ENCODE data around the gene CTCFL.

Gene CTCFL

GRCh38 chr20:57537822-57538221 lies 12.9 kb upstream of the CTCFL start:
- in situ Hi-C loops (cut with MboI; ENCODE audit: low sequenced_read_pairs), result no loop called here

- in situ Hi-C loops (cut with MboI; ENCODE audit: low sequenced_read_pairs), result no loop called here
Observed at GRCh38 chr20:57536771-57537724, 12.1 kb upstream of the CTCFL start.

- in situ Hi-C loops (cut with MboI; ENCODE audit: low sequenced_read_pairs), result no loop called here
Observed at GRCh38 chr20:57536120-57536708, 11.3 kb upstream of the CTCFL start.

GRCh38 chr20:57535297-57535696 lies 10.4 kb upstream of the CTCFL start:
- in situ Hi-C loops (cut with MboI; ENCODE audit: low sequenced_read_pairs), result no loop called here

- in situ Hi-C loops (cut with MboI; ENCODE audit: low sequenced_read_pairs), result no loop called here
Observed at GRCh38 chr20:57532104-57532503, 7.2 kb upstream of the CTCFL start.

- in situ Hi-C loops (cut with MboI; ENCODE audit: low sequenced_read_pairs), result no loop called here
Observed at GRCh38 chr20:57530327-57530981, 5.5 kb upstream of the CTCFL start.

DNA sequence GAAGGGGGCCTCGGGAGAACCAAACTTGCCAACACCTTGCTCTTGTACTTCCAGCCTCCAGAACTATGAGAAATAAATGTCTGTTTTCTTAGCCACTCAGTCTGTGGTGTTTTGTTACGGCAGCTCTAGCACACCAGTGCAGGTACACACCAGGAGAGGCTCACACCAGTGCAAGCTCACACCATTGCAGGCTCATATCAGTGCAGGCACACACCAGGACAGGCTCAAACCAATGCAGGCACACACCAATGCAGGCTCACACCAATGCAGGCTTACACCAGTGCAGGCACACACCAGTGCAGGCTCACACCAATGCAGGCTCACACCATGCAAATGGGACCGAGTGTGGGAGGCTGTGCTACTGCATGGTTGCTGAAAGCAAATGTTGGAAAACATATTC lies 4.9 kb upstream of the CTCFL start:
- in situ Hi-C loops (cut with MboI; ENCODE audit: low sequenced_read_pairs), result no loop called here

DNA sequence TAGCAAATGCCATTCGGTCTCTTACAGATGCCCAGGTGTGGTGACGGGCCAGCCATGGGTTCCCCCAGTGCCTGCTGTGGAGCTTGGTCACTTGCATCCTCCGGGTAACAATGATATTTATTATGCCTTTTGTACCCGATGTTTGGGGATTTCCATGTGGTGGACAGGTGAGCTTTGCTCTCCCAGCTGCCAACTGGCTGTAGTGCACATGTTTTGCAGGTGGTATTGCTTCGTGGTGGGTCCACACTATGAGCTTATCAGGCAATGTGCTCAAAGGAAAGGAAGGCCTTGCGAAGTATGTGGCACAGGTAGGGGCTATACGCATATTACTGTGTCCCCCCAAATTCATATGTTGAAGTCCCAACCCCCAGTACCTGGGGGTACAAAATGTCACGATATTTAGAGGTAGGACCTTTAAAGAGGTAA lies 4.2 kb upstream of the CTCFL start:
- in situ Hi-C loops (cut with MboI; ENCODE audit: low sequenced_read_pairs), result no loop called here

DNA sequence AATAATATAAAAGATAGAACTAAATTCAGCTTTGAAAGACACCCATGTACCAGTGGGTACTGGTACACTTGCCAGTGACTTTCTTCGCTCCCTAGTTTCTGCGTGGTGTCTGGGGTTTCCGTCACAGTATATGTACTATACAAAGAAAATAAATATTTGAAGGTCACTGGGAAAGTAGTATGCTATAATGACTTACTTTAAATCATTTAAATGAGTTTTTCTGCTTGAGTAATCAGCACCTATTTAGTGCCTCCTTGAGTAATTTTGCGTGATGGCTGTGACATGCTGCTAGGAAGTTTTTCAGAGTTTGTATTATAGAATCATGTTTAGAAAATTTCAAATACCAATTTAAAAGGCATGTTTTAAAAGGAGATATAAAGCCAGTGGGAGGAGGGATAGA lies 3.2 kb upstream of the CTCFL start:
- in situ Hi-C loops (cut with MboI; ENCODE audit: low sequenced_read_pairs), result no loop called here

- in situ Hi-C loops (cut with MboI; ENCODE audit: low sequenced_read_pairs), result no loop called here
Observed at GRCh38 chr20:57527728-57528127, 2.8 kb upstream of the CTCFL start.

- in situ Hi-C loops (cut with MboI; ENCODE audit: low sequenced_read_pairs), result no loop called here
Observed at GRCh38 chr20:57526885-57527460, 2.0 kb upstream of the CTCFL start.

DNA sequence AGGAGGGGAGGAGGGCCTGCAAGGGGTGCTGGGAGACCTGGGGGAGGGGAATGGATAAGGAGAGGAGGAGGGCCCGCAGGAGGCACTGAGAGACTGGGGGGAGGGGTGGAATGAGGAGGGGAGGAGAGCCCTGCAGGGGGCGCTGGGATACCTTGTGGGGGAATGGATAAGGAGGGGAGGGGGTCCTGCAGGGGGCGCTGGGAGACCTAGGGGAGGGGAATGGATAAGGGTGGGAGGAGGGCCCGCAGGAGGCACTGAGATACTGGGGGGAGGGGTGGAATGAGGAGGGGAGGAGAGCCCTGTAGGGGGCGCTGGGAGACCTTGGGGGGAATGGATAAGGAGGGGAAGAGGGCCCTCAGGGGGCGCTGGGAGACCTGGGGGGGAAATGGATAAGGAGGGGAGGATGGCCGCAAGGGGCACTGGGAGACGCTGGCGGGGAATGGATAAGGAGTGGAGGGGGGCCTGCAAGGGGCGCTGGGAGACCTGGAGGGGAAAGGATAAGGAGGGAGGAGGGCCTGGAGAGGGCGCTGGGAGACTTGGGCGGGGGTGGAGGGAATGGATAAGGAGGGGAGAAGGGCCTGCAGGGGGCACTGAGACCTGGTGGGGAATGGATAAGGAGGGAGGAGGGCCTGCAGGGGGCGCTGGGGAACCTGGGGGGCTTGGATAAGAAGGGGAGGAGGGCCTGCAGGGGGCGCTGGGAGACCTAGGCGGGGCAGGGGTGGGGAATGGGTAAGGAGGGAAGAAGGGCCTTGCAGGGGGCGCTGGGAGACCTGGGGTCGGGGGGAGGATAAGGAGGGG lies 1.3 kb upstream of the CTCFL start:
- in situ Hi-C loops (cut with MboI; ENCODE audit: low sequenced_read_pairs), result no loop called here

- in situ Hi-C loops (cut with MboI; ENCODE audit: low sequenced_read_pairs), result no loop called here
Observed at GRCh38 chr20:57525328-57526086, 567 bp upstream of the CTCFL start.

- in situ Hi-C loops (cut with MboI; ENCODE audit: low sequenced_read_pairs), result loop anchor here (25.0 kb wide), 1 partner anchor 436 kb away; no protein-coding TSS in a partner anchor
Observed at GRCh38 chr20:57523782-57524181, 1.2 kb downstream of the CTCFL start.

DNA sequence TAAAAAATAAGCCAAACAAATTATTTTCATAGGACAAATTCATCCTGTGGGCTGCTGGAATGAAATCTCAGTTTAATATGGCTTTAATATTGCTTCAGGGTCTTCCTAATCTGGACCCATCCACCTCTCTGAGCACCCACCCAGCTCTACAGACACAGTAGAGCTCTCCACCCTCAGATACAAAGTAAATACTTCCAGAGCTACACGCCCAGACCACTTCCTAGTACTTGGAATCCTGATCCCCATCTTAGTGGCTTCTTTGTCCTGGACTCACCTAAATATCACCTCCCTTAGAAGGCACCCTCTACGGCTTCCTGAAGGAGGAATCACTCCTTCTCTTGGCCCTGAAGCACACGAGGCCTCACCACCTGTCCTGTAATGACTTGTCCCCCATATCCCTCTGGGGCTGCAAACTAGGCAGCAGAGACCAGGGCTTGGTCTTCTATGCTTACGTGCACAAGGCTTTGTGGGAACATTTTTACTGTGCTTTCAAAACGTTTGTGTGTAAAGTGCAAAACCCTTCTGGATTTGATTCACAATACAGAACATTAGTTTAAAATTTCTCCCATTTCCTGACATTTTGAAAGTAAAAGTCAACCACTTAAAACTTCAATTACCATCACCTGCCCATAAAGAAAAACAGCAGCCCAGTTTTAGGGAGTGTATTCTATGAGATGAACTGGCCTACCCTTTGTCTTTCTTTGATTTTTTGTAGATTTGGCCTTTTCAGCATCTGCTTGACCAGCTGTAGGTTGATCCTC lies 2.4 kb downstream of the CTCFL start:
- in situ Hi-C loops (cut with MboI; ENCODE audit: low sequenced_read_pairs), result loop anchor here (25.0 kb wide), 1 partner anchor 435 kb away; no protein-coding TSS in a partner anchor

DNA sequence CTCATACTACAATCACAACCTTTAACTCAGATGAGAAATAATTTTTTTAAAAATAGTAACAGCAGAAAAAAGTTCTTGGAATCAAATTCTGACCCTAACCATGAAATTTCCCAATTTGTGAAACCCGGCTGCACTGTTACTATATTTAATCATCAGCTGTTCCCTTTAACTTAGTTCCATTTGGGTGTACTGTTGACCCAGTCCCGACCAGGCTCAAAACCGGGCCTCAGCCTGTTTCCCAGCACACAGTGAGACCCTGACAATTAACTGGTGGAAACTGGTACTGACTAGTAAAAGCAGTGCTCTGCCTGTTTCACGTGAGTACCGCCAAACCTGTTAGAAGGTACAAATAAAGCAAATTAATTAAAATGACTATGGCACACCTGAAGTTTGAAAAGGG lies 7.0 kb downstream of the CTCFL start:
- in situ Hi-C loops (cut with MboI; ENCODE audit: low sequenced_read_pairs), result loop anchor here (25.0 kb wide), 1 partner anchor 431 kb away; no protein-coding TSS in a partner anchor

- in situ Hi-C loops (cut with MboI; ENCODE audit: low sequenced_read_pairs), result loop anchor here (25.0 kb wide), 1 partner anchor 427 kb away; no protein-coding TSS in a partner anchor
Observed at GRCh38 chr20:57514273-57514751, 10.6 kb downstream of the CTCFL start.

DNA sequence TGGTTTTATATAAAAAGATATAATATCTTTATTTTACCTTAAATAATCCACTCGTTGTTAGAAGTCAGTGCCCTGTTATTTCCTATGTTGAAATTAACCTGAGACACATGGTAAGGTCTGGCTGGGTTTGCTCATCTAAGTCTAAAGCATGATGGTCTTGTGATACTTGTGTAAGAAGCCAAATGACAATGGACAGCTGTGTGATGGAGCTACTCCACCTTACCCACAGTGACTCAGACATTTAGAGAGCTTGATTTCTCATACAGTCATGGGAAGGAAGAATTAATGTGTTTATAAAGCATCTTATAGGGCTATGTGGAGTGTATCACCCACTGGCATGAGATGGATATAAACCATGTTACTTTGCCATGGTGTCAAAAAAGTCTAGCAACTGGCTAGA lies 11.7 kb downstream of the CTCFL start:
- in situ Hi-C loops (cut with MboI; ENCODE audit: low sequenced_read_pairs), result loop anchor here (25.0 kb wide), 1 partner anchor 426 kb away; no protein-coding TSS in a partner anchor

GRCh38 chr20:57512432-57512831 lies 12.5 kb downstream of the CTCFL start:
- in situ Hi-C loops (cut with MboI; ENCODE audit: low sequenced_read_pairs), result loop anchor here (25.0 kb wide), 1 partner anchor 425 kb away; no protein-coding TSS in a partner anchor
